ENCODE results near the gene ARHGEF19. TPM values are rescaled to one million over a fixed set of nuclear protein-coding genes. Genes with fewer than 3 reads are reported as not detected.
A peak's percentile ranks its signal among the peaks of the same experiment; 100 is the strongest.

Gene ARHGEF19
- total RNA-seq, 2 donors from 2014 or later = 2.1 to 4.7 TPM

GRCh38 chr1:16191916-16192546 lies 20.4 kb downstream of the ARHGEF19 start:
- intact Hi-C loops (cut with DNase I) = no loop called here
- no peak for ATAC-seq

GRCh38 chr1:16191309-16191708 lies 21.1 kb downstream of the ARHGEF19 start:
- no peak for DNase-seq
- intact Hi-C loops (cut with DNase I) = no loop called here
- no peak for ATAC-seq

More at GRCh38 chr1:16191916-16192546, 20.4 kb downstream of the ARHGEF19 start:
- no peak for DNase-seq

- ATAC-seq (no peak), DNase-seq (no peak)
- intact Hi-C loops (cut with DNase I) = no loop called here
Measured at GRCh38 chr1:16189921-16190621, 22.4 kb downstream of the ARHGEF19 start.

- peak; percentile 24 to 55 for ATAC-seq
- intact Hi-C loops (cut with DNase I) = no loop called here
- no peak for DNase-seq
Measured at GRCh38 chr1:16189003-16189402, 23.4 kb downstream of the ARHGEF19 start.

- peak; percentile 82 to 86 for ATAC-seq
- intact Hi-C loops (cut with DNase I) = loop anchor here (1.0 to 2.0 kb wide), 2 partner anchors 109 kb away; no protein-coding TSS in a partner anchor
- peak; percentile 83 for DNase-seq
Measured at GRCh38 chr1:16187748-16188401, 24.6 kb downstream of the ARHGEF19 start.

- DNase-seq = no peak
- intact Hi-C loops (cut with DNase I) = loop anchor here (1.0 to 2.0 kb wide), 3 partner anchors 104 to 108 kb away; no protein-coding TSS in a partner anchor
- no peak for ATAC-seq
Measured at GRCh38 chr1:16186655-16187235, 25.7 kb downstream of the ARHGEF19 start.

GRCh38 chr1:16184557-16185303 lies 27.7 kb downstream of the ARHGEF19 start:
- no peak for DNase-seq
- intact Hi-C loops (cut with DNase I) = no loop called here
- no peak for ATAC-seq

GRCh38 chr1:16183765-16184556 lies 28.5 kb downstream of the ARHGEF19 start:
- ATAC-seq (no peak), DNase-seq (no peak)
- intact Hi-C loops (cut with DNase I) = no loop called here

- peak in 1 of 2 donors; percentile 14 for ATAC-seq
- intact Hi-C loops (cut with DNase I) = no loop called here
Measured at GRCh38 chr1:16183179-16183578, 29.3 kb downstream of the ARHGEF19 start.

GRCh38 chr1:16181887-16182719 lies 30.3 kb downstream of the ARHGEF19 start:
- intact Hi-C loops (cut with DNase I) = no loop called here
- peak; percentile 93 to 97 for ATAC-seq
- peak; percentile 90 for DNase-seq

More at GRCh38 chr1:16183179-16183578, 29.3 kb downstream of the ARHGEF19 start:
- peak; percentile 50 for DNase-seq

- intact Hi-C loops (cut with DNase I) = no loop called here
- DNase-seq = no peak
- ATAC-seq = no peak
Measured at GRCh38 chr1:16180291-16180824, 32.1 kb downstream of the ARHGEF19 start.

- no peak for DNase-seq
- ATAC-seq = no peak
- intact Hi-C loops (cut with DNase I) = no loop called here
Measured at GRCh38 chr1:16178596-16179497, 33.6 kb downstream of the ARHGEF19 start.

GRCh38 chr1:16177306-16177705 lies 35.1 kb downstream of the ARHGEF19 start:
- no peak for DNase-seq
- intact Hi-C loops (cut with DNase I) = no loop called here
- no peak for ATAC-seq

GRCh38 chr1:16176653-16177052 lies 35.8 kb downstream of the ARHGEF19 start:
- intact Hi-C loops (cut with DNase I) = no loop called here
- ATAC-seq = no peak

GRCh38 chr1:16175610-16176553 lies 36.6 kb downstream of the ARHGEF19 start:
- ATAC-seq (peak; percentile 81 to 86), DNase-seq (peak; percentile 91)
- intact Hi-C loops (cut with DNase I) = no loop called here

More at GRCh38 chr1:16176653-16177052, 35.8 kb downstream of the ARHGEF19 start:
- no peak for DNase-seq

Data from left cardiac atrium (tissue), 4 donors.